Measurements from ENCODE around the gene OPCML.

OPCML gene

DNA sequence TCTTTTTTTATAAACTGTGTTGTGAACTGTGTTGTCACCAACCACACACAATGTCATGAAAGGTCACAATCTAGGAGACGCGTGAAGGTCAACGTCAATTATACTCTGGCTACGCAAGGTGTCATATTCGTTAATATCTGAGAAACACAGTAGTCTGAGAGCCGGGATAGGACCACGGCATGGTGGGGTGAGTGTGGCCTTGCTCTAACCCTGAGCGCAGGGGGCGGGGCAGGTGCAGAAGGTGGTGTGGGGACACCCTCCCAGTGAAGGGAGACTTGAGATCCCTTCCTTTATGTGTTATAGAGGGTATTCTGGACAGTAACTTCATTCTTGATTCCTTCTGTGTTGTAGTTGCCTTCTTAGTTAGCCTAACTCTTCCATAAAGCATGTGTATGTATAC, 883.0 kb downstream of the OPCML start:
- DNase-seq = no peak

DNA sequence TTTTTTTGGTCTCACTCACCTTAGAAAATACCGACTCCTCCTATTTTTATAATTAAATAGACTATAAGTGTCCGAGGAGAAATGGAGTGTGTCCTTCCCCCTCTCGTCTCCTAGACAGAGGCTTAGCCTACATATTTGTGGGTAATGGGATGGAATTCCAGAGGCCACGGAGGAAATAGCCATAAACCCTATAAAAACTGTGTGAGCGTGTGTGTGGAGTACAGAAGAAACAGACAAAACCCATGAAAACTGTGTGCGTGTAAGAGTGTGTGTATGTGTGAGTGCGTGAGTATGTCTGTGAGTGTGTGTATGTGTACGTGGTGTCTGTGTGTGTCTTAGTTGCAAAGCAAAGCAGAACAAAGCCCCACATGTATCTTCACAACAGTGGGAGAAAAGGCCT, 883.5 kb downstream of the OPCML start:
- DNase-seq = no peak

DNA sequence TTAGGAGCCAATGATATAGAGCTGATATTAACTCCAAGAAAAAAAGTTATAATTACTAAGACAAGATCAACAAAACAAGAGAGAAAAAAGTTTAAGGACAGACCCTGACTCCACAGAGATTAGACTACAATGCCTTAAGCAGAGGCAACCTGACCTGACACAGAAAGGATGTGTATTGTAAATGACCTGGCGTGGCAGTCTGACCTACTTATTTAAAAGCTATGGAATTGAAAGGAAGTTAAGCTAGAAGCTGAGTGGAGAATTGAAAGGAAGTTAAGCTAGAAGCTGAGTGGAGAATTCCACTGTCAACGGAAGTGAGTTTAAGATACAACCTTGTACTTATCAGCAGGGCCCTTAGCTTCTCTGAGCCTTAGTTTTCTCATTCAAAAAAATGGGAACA, 885.4 kb downstream of the OPCML start:
- no peak for DNase-seq

DNA sequence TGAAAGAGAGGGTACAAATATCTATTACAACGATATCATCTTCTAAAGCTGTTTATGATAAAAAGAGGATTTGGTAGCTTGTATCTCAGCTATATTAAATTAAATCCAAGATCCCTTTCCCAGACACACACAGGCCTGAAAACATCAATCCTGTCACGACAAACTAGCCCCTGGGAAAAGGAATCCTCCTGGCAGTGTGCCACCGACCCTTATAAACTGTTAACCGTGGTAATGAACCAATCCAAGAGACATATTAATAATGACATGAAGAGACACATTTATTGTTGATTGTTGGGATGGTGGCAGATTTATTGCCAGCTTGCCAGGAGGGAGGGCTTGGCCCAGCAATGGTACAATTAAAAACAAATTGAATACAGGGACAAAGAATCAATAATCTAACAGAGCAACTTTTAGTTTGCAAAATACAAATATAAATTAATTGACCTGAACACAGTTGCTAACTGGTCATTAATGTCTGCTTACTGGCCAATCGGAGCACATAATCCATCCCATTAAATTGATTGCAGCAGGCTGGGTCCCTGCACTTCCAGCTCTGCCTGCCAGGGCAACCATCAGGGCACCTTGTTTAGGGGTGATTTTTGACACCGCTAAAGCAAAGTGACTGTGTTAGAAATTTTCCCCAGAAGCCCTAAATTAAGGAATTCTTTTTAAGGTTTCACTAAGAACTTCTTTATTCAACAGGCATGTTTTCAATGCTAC, 887.6 kb downstream of the OPCML start:
- DNase-seq = no peak

DNA sequence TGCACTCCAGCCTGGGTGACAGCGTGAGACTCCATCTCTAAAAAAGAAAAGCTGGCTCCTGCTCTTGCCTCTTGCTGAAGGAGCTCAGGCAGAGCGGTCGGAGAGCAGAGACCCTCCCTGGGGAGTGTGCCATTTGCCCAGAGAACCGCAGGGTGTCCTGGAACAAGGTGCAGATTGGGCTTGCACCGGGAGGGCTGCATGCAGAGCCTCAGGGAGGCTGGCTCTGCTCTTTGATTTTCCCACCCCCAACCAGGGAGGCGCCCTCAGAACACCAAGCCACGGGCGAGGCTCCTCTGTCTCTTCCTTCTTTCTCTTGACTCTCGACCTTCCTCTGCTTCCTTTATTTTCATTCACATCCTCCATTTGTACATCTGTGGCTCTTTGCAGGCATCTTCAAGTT, 889.1 kb downstream of the OPCML start:
- DNase-seq = no peak

DNA sequence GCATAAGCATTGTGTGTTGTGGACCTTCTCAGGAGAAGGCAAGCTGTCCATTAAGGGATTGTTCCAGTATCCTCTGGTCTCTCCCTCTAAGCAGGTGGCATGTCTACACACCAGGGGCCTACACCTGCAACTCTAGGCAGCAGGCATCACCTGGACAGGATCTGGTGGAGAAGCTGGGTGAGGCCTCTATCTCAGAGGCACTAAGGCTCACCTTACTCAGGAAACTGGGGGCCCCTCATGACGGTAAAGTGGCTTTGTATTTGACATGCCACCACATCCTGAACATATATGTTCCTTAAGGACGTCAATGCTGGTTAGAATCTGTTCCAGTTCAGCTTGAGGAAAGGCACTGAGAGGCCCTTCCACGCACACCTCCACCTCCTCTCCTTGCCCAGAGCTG, 891.3 kb downstream of the OPCML start:
- no peak for DNase-seq

DNA sequence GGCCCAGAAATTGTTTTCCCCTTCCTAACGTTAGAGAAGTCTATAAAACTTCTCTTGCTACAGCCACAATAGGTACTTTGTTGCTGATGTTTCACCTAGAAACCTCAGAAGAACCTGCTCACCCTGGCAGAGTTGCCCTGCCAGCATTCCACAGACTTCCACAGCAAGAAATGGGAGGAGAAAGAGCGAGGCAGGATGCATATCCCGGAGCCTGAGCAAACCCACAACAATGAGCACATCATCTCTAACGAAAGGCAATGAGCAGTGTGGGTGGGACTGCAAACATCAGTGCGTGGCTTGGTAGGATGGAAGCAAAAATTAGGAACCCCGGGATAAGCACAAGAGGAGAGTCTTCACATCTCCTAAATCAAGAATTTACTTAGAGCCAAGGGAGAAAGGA, 892.3 kb downstream of the OPCML start:
- no peak for DNase-seq

DNA sequence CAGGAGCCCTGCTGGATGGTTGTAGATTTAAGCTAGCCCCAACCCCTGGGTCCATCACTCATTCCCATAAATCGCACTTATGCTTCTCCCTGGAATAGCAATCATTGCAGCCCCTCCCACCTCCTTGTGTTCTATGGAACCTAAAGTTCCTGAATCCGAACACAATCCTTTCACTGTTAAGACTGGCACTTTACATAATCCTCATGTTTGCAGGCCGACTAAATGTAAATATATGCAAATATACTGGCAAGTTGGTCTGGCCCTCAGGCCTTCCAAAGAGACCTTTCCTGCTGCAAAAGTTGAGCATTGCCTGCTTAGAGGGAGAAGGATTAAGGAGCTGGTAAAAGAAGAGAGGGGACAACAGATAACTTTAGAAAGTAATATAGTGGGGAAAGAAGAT, 892.9 kb downstream of the OPCML start:
- DNase-seq = no peak

DNA sequence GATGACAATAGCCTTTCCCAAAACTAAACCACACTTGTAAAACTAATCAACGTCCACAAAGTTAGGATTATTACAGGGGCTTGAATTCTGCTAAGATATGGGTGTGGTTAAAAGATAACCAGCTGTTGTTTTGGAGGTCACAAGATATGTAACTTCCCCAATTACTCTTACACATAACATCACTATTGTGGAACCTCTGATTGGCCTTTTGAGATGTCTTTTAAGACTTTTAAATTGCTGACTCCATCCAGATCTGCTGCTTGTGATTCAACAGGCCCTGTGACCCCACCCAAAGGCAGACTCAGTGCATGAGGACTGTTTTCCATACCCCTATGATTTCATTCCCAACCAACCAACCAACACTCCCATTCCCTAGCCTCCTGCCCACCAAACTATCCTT, 893.9 kb downstream of the OPCML start:
- DNase-seq = no peak

DNA sequence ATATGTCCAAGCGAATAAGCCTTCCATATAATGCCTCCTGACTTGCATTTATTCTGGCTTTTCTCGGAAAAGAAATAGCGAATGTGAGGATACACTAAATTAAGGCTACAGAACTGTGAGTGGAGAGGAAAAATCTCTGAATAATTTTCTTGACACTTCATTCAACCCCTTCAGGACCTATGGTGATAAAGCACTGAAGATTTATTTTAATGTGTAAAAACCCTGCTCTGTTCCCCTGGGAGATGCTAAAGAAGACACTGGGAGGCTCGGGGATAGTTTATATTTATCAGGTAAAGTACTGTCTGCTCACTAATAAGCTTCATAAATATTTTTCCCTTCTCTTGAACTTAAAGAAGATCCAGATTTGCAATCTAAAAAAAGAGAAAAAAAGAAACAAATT, 895.8 kb downstream of the OPCML start:
- no peak for DNase-seq

DNA sequence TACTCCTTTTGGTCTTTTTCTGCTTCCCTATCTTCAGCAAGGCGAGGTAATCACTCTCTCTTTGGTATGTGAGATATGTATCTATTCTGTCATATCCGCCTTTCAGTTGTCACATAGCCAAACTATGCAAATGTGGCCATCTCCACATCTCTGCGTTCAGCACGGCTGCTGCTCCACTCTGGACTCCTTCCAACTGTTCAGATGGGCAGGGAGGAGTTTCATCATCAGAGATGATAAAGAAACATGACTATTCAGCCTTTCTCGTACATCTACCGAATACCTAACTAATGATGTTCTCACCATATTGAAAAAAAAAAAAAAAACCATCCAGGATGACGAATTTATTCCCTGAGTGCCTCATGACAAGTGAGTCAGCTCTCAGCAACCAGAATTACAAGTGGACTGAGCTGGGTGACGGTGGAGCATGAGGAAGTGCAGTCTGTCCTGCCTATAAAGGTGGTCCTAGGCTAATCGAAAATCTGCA, 899.6 kb downstream of the OPCML start:
- DNase-seq = no peak

DNA sequence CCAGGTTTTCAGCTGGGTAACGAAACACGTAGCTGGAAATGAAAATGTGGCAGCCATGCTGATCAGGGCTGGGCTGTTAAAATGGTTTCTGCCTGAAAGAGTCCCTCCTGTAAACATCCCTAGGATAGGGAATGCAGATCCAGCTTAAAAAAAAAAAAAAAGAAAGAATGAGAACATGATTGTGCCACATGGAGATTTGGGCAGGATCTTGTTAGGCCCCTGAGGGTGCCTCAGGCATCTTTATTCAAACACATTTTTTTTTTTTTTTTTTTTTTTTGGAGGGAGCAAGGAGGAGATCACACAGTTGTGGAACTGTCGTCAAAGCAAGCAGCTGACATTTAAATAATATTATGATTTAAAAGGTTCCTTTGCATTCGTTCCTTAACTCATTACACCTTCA, 900.3 kb downstream of the OPCML start:
- no peak for DNase-seq

DNA sequence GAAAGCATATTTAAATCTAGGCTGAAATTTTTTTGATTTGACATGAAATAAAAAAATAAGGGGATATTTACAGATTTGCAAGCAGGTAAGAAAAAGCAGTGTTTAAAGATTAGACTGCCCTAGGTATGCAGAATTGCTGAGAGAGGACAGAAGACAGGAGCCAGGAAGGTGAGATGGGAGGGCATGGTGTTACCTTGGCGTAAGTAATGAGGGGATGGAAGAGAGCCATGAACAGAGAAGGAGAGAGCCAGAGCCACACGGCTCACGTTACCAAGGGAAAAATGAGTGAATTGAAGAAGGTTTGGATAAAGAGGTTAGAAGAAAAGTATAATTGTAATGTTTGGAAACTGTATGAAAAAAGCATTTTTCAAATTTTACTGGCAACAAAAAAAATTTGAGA, 904.3 kb downstream of the OPCML start:
- no peak for DNase-seq

DNA sequence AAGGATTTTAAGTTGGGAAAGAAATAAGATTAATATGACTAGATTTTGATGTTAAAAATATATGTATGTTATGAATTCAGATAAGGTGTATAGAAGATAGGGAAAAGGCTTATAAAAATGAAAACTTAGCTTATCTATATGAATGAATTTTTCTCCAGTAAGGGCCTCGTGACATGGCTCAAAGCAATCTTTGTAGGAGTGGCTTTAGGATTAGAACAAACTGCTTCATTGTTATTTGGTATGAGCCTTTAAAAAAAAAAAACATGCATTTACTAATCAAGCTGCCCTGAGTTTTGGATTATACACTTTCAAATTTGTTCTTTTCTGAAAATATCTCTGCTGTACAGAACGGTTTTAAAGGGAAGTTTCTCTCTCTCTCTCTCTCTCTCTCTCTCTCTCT, 905.9 kb downstream of the OPCML start:
- DNase-seq = no peak

DNA sequence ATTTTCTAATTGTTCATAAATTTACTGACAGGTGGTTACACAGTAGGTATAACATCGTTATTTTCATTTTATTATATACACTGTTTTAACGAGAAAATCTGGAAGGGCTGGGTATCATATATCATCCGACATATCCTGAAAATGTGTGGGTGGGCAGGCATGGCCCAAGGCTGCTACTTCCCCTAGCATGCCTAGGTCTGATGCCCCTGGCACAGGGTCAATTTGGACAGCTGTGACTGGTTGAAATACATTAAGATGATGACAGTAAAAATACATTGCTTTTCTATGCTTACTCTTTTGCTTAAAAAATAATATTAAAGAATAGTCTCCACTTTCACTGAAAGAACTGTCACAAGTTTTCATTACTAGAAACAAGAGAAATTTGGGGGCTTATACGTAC, 908.8 kb downstream of the OPCML start:
- no peak for DNase-seq

DNA sequence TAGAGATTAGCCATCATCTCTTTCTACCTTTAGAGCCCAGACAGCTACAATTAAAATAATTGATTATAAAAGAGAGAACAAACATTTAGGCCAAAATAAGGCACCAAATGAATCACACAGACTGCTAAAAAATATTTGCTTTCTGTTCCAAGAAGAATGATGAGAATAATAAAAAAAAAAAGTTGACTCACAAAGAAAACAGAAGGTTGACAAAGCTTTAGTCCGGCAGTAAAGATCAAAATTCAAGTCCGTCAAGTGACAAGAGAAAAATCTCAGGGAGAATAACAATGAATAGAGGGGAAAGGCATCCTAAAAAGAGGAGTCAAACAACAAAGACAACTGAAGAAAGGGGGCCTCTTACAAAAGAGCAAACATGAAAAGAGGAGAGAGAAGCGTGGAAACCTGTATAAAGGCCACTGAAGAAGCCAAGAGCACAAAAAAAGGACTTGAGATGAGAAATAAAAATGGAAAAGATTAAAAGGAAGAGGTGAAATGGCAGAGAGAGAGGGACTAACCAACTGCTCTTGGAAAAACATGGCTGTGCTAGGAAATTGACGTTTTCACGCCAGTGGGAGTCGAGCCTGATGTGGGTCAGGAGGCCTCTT, 910.2 kb downstream of the OPCML start:
- DNase-seq = no peak

DNA sequence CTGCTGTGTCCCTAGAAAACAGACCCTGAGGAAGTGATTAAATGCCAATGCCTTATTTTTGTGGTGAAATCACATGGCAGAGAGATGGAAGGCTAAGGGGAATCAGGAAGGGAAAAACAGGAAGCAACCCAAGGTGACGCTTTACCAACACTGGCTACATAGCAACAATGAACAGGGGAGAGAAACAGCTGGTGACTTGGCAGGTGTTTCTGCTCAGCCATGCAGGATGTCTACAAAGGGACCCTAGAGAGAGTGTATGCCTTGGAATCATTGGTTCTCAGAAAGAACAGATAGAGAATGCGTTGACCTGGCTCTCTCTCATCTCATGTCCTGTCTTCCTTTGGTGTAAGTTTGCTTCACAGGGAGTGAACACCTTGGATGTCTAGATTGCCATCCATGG, 911.9 kb downstream of the OPCML start:
- no peak for DNase-seq

DNA sequence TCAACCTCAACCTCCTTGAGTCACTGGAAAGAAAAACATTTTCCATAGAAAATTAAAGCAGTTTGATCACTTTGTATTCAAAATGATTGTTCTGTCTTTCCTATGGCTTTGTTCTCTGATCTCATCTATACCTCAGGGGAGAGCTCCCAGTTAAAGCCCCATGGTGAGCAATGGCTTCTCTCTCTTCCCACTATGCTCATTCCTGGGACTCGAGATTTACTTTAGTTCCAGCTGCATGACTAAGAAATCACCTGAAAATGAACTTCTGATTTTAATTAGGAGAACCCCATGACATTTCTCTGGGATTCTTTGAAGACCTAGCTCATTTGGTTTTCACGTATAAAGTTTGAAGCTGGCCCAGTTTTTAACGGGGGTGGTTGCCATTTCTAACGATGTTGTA, 921.5 kb downstream of the OPCML start:
- no peak for DNase-seq

DNA sequence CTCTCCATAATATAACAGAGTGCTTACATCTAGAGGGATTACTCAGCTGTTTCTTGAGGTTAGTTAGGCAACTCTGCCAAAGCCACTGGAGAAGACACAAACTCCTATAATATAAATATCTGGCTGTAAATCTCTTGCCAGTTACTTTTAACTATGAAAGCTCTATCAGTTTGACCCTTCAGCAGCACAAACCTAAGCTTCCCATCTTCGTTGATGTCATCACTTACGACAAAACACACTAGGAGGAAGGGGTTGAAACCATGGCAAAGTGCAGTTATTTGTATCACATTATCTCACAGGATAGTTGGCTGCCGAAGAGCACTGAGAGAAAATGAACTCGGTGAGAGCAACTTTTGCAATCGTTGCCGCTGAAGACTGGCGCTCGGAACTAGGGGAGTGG, 922.1 kb downstream of the OPCML start:
- DNase-seq = no peak

DNA sequence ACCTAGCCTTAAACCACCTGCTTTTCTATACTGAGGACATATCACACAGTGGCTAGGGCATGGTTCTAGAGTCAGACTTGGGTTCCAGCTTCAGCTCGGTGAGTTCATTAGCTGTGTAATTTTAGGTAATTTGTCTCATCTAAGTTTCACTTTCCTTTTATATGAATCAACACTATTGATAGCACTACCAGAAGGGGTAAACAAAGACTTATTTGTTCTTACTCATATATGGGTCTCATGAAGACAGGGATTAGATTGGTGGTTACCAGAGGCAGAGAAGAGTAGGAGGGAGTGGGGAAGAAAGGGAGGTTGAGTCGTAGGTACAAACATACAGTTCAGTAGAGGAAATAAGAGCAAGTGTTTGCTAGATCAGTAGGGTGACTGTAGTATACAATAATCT, 924.7 kb downstream of the OPCML start:
- no peak for DNase-seq

DNA sequence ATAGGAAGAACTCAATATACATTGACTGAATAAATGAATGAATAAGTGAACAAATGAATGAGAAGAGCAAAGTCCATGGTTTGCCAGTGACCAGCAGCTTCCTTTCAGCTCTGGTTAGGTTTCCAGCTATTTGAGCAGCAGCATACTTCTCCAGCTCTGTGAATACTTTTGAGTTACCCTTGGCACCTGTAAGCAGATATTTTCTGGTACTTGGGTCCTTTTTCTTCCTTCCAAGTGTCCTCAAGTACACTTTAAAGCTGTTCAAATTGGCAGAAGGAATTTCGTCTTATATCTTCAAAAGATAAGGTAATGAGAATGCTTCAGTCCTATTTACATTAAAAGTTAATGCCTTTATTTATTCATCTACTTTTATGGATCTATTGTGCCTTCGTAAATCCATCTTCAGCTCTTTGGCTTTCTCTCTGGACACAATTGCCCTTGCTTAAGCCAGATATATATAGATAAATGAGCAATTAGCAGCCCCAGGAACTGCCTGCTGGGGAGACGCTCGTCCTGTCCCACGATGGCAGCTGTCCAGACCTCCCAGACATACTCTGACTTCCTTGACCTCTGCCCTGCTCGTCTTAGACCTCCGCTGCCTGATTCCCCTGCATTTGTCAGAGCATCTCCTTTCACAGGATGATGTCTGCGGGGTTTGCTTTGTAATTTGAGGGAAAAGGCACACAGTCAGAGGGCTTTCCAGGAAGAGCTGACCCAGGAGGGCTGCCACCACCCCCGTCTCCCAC, 926.3 kb downstream of the OPCML start:
- no peak for DNase-seq

DNA sequence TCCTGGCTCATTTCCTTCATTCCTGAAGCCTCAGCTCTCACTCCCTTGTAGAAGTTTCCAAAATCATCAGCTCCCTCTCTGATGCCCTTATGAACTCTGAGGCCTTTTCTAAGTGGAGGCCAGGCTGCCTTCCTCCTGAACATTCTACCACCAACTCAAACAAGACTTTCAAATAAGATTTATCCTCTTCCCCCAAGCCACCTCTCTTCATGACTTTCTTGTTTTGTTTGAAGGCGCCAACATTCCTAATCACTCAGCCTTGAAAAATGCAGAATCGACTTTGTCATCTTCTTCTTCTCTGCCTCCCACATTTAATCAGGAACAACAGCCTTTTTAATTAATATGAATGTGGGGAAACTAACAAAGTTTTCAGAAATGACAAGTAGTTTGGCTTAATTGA, 927.9 kb downstream of the OPCML start:
- DNase-seq = peak; percentile 7

DNA sequence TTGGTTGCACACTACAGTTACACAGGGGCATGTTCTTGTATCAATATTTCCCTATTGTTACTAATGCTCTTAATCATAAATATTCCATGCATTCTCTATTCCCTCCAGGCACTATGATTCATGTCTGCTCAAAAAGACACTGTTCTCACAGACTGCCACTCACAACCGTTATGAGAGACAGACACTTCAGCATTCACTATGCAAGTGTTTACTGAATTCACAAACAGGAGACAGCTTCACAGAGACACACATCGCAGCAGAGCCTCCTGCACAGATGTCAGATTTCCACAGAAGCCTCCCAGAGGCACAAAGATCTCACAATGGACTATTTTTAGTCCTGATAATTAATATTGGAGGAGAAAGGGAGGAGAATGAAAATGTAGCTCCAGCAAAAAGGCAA, 930.4 kb downstream of the OPCML start:
- no peak for DNase-seq

DNA sequence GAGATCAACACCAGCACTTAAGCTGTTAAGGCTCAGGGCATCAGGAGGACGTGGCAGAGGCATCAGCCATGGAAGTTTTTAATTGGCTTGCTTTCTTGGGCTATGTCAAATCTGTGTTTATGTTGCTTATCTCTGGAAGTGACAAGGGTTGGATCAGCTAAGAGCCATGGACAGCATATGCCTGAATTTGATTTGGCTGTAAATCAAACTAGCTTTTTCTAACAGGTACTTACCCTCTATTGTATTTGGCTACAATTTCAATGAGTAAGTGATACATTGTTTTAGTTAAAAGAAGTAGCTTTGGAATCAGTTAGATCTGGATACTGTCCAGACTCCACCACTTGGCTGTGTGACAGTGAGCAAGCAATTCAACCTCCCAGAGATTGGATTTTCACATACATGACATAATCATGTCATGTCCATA, 936.6 kb downstream of the OPCML start:
- no peak for DNase-seq
